ENCODE measurements around the gene SNX1. TPM values are rescaled to one million over a fixed set of nuclear protein-coding genes. Genes with fewer than 3 reads are reported as not detected.

SNX1 gene
- total RNA-seq, 2 donors from 2014 or later = 116 to 125 TPM

- Histone ChIP-seq H3K9ac (ENCODE audit: low read depth in 2 of 2, low read length in 2 of 2) (no peak overlapping the region), H3K27me3 (no peaks in the 10 kb centered on the region), H3K27ac (no peak overlapping the region), H3K4me3 (no peak overlapping the region), H3K9me3 (no peaks in the 10 kb centered on the region), H3K36me3 (peaks cover 56% of the 10 kb centered on the region), H3K4me1 (no peaks in the 10 kb centered on the region)
- TF ChIP-seq, protein P1, sequence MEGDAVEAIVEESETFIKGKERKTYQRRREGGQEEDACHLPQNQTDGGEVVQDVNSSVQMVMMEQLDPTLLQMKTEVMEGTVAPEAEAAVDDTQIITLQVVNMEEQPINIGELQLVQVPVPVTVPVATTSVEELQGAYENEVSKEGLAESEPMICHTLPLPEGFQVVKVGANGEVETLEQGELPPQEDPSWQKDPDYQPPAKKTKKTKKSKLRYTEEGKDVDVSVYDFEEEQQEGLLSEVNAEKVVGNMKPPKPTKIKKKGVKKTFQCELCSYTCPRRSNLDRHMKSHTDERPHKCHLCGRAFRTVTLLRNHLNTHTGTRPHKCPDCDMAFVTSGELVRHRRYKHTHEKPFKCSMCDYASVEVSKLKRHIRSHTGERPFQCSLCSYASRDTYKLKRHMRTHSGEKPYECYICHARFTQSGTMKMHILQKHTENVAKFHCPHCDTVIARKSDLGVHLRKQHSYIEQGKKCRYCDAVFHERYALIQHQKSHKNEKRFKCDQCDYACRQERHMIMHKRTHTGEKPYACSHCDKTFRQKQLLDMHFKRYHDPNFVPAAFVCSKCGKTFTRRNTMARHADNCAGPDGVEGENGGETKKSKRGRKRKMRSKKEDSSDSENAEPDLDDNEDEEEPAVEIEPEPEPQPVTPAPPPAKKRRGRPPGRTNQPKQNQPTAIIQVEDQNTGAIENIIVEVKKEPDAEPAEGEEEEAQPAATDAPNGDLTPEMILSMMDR (IDR thresholded peaks at IDR 0.05) = no peak
- intact Hi-C loops (cut with DNase I) = no loop called here
- DNase-seq = no peak
Observed at GRCh38 chr15:64132217-64132616, 36.4 kb downstream of the SNX1 start.

GRCh38 chr15:64133623-64134344 lies 38.0 kb downstream of the SNX1 start:
- no peaks in the 10 kb centered on the region for H3K4me1 ChIP-seq
- no peak overlapping the region for H3K4me3 ChIP-seq
- H3K9ac ChIP-seq (ENCODE audit: low read depth in 2 of 2, low read length in 2 of 2) = no peak overlapping the region
- TF ChIP-seq, protein P1 (IDR thresholded peaks at IDR 0.05) = no peak
- no peak for DNase-seq
- intact Hi-C loops (cut with DNase I) = no loop called here
- peaks cover 55% of the 10 kb centered on the region for H3K36me3 ChIP-seq
- H3K27ac ChIP-seq = no peak overlapping the region
- H3K27me3 ChIP-seq = no peaks in the 10 kb centered on the region
- H3K9me3 ChIP-seq = no peaks in the 10 kb centered on the region

- intact Hi-C loops (cut with DNase I) = no loop called here
- H3K9me3 ChIP-seq = no peaks in the 10 kb centered on the region
- no peak for DNase-seq
- no peak overlapping the region for H3K4me3 ChIP-seq
- no peaks in the 10 kb centered on the region for H3K27me3 ChIP-seq
- no peak overlapping the region for H3K9ac ChIP-seq (ENCODE audit: low read depth in 2 of 2, low read length in 2 of 2)
- H3K27ac ChIP-seq = no peak overlapping the region
- H3K36me3 ChIP-seq = peaks cover 54% of the 10 kb centered on the region
- H3K4me1 ChIP-seq = no peaks in the 10 kb centered on the region
- TF ChIP-seq, protein P1 (IDR thresholded peaks at IDR 0.05) = no peak
Observed at GRCh38 chr15:64134345-64134829, 38.6 kb downstream of the SNX1 start.

DNA sequence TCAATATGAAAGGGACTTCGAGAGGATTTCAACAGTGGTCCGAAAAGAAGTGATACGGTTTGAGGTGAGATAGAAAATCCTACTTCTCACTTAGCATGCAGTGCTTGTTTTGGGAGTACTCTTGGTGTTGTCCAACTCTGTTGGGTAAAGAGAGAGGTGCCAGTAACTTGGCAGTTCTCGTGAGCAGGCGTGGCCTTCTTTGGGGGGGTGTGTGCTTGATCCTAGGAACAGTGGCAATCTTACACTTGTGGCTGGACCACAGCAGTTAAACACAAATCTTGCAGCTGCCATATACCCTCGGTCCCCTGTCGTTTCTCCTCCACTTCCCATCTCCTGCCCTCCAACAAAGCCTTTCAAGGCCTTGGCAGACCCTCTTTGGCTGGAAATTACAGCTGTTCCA lies 40.6 kb downstream of the SNX1 start:
- no peak overlapping the region for H3K4me3 ChIP-seq
- no peak overlapping the region for H3K27ac ChIP-seq
- no peaks in the 10 kb centered on the region for H3K9me3 ChIP-seq
- H3K27me3 ChIP-seq = no peaks in the 10 kb centered on the region
- peaks cover 42% of the 10 kb centered on the region for H3K36me3 ChIP-seq
- TF ChIP-seq, protein P1 (IDR thresholded peaks at IDR 0.05) = no peak
- H3K9ac ChIP-seq (ENCODE audit: low read depth in 2 of 2, low read length in 2 of 2) = no peak overlapping the region
- no peaks in the 10 kb centered on the region for H3K4me1 ChIP-seq
- intact Hi-C loops (cut with DNase I) = no loop called here
- no peak for DNase-seq

DNA sequence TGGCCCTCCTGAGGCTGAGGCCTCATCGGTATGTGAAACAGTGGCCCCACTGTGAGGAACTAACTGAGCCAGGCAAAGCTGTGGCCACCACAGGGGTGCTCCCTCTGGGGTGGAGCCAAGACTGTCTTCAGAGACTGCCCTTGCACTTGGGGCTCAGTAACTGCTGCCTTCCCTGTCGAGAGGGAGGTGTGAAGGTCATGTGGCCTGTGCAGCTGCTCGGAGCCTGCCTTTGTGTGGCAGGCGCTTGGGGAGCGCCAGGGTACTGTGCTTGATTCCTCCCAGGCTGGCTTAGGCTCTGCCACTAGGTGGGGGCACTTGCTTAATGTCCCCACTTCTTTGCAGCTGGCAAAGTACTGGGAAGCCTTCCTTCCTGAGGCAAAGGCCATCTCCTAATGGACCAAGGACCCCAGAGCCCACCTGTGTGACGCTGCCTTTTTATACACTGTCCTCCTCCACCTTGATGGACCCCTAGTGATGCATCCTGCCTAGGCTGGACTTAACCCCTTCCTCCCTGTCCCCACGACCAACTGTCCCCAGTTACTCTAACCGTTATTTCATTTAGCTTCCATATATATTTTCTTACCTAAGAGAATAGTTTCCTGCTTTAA lies 41.5 kb downstream of the SNX1 start:
- Histone ChIP-seq H3K27me3 (no peaks in the 10 kb centered on the region), H3K4me1 (no peaks in the 10 kb centered on the region), H3K4me3 (no peak overlapping the region), H3K27ac (no peak overlapping the region), H3K9me3 (no peaks in the 10 kb centered on the region), H3K36me3 (peaks cover 34% of the 10 kb centered on the region), H3K9ac (ENCODE audit: low read depth in 2 of 2, low read length in 2 of 2) (no peak overlapping the region)
- intact Hi-C loops (cut with DNase I) = no loop called here
- TF ChIP-seq, protein P1 (IDR thresholded peaks at IDR 0.05) = no peak
- no peak for DNase-seq

All from colonic mucosa (tissue), 4 donors.